Left forelimb (tissue), 1 donor: ENCODE data around the gene STRA6.

Experiments
- DNase-seq: peaks from one replicate; pipeline ENCODE4 v3.0.0-alpha.2; 2018; ENCODE audit warnings: low spot score

STRA6 gene

DNA sequence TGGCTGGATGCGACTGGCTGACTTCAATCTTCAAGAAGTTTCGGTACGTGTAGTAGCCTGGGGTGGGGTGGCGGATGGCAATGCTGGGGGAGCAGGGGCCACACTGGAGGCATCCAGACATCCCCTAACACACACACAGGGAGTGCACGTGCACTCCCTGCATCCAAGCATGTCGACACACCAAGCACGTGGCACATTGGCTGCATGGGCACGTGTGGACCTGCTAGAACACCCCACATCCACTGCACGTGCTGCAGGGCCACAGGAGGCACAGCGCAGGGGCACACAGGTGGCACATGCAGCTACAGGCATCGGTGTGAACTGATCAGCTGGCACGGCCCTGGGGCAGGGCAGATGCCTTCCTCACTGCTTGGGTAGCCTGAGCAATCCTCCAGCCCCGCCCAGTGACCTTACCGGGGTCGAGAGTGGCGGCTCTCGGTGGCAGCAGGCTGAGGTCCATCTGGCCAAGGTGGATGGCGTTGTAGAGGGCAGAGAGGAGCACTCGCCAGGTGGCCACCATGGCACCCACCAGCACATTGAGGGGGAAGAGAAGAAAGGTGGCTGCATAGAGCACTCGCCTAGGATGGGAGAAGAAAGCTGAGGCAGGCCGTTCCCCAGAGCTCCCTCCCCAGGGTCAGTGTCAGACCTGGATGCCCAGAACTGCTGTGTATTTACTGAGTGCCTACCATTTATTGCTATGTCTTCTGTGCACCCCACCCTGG, 21.5 kb downstream of the STRA6 start:
- DNase-seq: no peak

DNA sequence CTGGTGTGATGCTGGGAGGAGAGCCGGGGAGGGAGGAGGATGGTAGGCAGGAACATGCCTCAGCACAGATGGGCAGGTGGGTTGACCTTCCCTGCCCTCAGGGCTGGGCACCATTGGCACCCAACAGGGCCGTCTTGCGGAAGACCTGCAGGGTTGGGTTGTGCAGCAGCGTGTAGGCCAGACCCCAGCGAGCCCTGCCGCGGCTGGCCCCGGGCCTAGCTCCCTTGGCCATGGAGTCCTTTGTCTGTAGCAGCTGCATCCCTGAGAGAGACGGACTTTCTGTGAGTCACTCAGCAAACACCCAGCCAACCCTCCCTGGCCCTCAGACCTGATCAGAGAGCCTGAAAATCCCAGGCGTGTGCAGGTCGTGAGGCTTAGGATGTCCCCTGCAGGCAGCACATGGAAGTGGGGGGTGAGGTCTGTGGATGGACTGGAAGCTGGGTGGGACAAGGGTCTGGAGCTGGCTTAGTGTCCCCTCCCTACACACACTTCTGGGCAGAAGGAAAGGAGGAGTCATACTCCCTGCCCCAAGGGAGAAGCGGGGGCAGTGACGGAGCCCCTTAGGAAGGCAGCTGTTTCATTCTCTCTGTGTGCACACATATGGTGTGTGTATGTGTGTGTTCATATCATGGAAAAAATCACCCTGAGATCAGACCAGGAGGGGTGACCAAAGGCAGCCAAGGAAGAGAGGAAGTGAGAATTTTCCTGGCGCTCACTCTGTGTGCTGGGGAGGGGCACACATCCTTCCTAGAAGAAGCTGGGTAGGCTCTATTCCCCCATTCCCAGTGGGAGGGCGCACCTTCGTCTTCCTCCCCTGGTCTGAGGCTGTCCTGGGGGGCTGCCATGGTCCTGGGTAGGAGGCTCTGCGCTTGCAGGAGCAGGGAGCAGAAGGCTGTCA, 22.4 kb downstream of the STRA6 start:
- peak; percentile 77 for DNase-seq

GRCh38 chr15:74179101-74179841, 23.3 kb downstream of the STRA6 start:
- DNase-seq: peak; percentile 76

DNA sequence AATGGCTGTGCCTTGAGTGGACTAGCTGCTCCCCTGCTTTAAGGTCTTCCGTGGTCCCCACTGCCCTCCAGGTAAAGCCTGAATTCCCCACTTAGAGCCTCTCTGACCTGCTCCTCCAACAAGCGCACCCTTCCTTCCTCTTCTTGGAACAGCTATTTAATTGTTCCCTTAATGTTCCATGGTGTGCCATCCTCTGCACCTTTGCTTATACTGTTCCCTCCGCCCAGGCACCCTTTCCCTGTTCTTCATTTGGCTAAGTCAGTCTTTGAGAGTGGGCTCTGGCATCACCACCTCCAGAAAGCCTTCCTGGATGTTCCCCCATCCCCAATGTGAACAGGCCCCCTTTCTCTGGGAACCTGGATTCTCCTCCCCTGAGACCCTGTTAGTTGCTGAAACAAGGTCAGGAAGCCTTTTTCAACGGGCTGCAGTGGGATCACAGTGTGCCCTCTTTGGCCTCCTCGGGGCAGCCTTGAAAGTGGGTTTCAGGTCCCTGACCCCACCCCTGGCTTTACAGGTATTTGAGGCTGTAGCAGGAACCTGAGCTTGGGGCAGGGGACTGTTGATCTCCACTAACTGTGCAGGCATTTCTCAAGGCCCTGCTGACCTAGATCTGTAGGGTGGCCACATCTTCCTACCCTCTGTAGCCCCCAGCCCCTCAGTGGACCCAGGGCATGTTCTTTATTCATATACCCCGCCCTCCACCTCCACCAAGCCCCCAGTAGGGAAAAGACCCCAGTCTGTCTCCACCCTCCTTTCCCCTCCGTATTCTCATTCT, 24.1 kb downstream of the STRA6 start:
- no peak for DNase-seq

DNA sequence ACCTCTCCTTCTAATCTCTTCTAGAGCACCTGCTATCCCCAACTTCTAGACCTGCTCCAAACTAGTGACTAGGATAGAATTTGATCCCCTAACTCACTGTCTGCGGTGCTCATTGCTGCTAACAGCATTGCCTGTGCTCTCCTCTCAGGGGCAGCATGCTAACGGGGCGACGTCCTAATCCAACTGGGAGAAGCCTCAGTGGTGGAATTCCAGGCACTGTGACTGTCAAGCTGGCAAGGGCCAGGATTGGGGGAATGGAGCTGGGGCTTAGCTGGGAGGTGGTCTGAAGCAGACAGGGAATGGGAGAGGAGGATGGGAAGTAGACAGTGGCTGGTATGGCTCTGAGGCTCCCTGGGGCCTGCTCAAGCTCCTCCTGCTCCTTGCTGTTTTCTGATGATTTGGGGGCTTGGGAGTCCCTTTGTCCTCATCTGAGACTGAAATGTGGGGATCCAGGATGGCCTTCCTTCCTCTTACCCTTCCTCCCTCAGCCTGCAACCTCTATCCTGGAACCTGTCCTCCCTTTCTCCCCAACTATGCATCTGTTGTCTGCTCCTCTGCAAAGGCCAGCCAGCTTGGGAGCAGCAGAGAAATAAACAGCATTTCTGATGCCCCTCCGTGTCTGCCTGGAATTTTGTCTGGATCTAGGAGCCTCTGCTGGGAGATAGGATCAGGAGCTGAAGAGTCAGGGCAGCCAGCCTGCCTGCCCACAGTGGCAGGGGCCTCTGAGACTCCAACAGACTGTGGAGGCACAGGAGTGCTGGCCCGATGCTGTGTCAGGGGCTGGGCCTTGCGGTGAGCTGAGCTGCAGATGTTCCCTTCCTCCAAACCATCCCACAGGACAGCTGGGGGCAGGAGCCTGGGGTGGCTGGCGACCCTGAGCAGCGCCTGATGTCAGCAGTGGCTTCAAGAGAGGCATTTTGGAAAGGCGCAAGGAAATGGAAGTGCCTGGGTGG, 26.0 kb downstream of the STRA6 start:
- peak; percentile 60 for DNase-seq

DNA sequence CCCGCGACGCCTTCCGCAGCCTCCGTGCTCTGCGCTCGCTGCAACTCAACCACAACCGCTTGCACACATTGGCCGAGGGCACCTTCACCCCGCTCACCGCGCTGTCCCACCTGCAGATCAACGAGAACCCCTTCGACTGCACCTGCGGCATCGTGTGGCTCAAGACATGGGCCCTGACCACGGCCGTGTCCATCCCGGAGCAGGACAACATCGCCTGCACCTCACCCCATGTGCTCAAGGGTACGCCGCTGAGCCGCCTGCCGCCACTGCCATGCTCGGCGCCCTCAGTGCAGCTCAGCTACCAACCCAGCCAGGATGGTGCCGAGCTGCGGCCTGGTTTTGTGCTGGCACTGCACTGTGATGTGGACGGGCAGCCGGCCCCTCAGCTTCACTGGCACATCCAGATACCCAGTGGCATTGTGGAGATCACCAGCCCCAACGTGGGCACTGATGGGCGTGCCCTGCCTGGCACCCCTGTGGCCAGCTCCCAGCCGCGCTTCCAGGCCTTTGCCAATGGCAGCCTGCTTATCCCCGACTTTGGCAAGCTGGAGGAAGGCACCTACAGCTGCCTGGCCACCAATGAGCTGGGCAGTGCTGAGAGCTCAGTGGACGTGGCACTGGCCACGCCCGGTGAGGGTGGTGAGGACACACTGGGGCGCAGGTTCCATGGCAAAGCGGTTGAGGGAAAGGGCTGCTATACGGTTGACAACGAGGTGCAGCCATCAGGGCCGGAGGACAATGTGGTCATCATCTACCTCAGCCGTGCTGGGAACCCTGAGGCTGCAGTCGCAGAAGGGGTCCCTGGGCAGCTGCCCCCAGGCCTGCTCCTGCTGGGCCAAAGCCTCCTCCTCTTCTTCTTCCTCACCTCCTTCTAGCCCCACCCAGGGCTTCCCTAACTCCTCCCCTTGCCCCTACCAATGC, 27.1 kb downstream of the STRA6 start:
- DNase-seq: peak; percentile 64

DNA sequence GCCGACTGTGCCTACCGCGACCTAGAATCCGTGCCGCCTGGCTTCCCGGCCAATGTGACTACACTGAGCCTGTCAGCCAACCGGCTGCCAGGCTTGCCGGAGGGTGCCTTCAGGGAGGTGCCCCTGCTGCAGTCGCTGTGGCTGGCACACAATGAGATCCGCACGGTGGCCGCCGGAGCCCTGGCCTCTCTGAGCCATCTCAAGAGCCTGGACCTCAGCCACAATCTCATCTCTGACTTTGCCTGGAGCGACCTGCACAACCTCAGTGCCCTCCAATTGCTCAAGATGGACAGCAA, 27.7 kb downstream of the STRA6 start:
- DNase-seq: peak; percentile 62

DNA sequence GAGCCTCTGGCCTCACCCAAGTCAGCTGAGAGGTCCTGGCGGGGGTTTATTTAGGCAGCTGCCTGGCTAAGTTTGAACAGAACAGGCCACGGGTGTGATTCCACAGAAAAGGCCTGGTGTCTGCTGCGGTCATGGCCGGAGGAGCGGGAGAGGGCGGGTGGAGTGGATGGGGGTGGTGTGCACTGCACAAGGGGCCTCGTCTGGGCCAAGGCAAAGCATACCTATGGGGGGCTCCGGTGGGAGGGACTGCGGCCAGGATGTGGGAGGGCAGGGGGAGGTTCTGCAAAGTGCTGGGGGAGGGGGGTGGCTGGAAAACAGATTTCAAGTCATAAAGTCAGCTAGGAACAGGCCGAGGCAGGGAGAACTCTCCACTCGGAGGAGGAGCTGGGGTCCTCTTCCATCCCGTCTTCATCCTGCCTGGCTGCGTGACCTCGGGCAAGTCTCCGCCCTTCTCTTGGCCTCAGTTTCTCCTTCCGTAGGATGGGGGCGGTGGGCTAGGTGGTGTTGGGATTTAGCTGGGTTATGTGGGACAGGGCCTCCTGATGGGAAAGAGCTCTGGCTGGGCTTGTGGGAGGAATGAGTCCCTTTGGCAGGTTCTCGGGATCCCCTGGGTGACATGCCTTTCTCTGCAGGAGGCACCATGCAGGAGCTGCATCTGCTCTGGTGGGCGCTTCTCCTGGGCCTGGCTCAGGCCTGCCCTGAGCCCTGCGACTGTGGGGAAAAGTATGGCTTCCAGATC, 28.2 kb downstream of the STRA6 start:
- peak; percentile 93 for DNase-seq

GRCh38 chr15:74173380-74174218, 29.0 kb downstream of the STRA6 start, which contains the start of gene ISLR:
Gene ISLR, plus strand, starts transcription at chr15:74173710. Its CDS starts 1,149 bp downstream, at chr15:74174859.
- DNase-seq: peak; percentile 80

DNA sequence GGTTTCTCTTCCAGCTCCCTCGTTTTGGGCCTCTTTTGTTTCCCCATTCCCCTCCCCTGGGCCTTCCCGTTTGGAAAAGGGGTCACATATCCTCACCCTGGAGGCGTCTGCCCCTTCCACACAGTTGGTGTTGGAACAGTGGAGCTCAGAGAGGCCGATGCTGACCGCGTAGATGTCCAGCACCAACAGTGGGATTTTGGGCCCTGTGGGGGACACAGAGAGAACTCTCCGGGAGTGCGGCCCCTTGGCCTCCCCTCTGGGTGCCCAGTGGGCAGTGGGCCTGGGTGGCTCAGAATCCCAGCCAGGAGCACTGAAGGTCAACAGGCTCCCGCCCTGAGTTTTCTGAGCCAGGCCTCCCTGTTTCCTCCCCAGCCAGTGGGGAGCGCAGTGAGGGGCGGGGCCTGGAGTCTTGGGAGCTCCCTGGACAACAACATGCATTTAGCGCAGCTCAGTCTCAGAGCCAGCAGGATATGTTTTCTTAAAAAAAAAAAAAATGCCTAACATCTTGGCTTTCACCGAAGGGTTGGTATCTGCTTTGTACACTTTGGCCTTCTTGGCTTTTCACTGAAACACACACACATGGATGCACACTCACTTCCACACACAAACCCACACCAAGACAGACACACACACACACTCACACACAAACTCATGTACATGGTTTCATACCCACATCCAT, 29.7 kb downstream of the STRA6 start:
- DNase-seq: peak; percentile 80

DNA sequence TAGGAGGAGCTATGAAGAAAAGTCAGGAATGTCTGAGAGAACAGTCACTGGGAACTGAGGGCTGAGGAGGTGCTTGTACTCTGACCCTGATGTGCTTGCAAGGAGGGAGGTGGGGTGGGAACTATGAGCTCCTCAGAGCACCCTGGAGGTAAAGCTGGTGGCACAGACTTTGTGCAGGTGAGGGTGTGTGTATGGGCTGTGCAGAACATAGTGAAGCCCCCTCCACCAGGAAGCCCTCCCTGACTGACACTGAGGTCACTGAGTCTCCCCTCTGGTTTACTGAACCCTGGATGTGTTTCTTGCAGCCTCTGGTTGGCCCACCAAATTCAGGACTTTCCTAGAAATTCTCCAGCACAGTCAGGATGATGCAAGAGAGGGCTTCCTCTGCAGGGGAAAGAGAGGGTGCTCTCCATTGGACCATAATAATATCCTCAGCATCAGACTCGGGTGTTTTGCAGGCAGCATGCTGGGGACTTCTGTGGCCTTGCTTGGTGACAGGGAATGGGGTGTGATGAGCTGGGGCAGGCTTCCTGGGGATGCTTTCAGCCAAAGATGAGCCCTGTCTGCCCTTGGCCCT, 30.5 kb downstream of the STRA6 start:
- DNase-seq: peak; percentile 46

GRCh38 chr15:74170875-74171578, 31.6 kb downstream of the STRA6 start:
- DNase-seq: peak; percentile 50

DNA sequence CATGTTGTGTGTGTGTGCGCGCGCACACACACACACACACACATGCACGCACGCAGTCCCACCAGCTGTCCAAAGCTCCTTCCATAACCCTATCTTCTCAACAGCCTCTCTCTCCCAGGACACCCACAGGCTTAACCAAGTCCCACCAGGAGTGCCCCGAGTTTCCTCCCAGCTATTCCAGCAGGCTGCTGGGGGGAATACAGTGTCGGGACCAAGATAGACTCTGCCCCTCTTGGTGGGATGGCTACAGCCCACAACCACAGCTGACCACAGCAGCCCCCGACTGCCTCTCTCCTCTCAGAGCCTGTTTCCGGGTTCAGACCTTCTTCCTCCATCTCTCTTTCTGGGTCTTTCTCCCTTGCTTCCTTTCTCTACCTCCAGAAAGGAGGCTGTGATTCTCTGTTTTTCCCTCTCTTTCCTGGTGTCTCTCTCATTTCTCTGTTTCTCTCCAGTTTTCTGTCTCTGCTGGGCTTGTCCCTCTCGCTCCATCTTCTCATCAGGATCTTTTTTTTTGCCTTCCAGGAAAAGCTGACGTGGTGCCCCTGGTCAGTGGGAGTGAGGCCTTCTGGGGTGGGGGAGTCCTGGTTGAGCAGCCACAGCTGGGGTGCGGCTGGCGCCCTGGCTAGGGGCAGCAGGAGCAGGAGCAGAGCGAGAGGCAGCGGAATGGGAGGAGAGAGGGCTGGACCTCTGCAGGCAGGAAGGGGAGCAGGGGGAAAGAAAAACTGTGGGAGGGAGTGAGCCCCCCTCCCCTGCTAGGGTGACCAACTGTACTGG, 32.3 kb downstream of the STRA6 start:
- peak; percentile 65 for DNase-seq

DNA sequence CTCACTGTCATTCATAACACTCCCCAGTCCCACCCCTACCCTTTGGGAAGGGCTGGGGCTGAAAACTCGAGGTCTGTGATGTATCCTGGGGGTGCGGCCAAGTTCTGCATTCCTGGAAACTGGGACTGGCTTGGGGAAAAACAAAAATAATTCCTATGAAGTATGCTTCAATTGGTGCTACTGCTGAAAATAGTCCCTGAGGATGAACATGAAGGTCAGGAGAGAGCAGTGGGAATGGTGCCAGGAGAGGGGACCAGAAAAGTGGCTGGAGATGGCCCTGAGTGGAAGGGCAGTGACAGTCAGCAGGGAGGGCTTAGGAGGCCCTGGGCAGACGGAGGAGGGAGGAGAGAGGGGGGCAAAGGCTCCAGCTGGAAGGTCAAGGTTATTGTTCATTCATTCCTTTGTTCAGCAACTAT, 33.9 kb downstream of the STRA6 start:
- peak; percentile 58 for DNase-seq

DNA sequence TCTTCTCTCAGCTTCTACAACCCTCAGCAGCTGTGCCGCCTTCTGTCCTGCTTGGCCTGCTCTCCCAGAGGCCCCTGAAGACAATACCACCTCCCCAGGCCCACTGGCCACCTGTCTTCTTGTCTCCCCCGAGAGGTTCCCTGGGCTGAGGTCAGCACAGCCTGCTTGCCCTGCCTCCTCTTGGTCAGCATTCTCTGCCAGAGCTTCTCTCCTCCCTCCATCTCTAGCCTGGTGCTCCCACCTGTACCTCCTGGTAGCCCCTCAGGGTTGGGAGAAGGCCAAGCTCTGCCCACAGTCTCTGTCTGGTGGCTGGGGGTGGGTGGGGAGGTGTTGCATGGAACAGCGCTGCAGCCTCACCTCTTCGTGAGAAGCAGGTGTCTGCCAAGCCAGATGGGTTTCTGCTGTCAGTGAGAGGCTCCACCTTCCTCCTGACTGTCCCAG, 34.7 kb downstream of the STRA6 start:
- no peak for DNase-seq
